Heart left ventricle (tissue), 13 donors: Measurements from ENCODE around the gene TNFRSF14.

Source experiments
- CTCF ChIP-seq, 12 donors: fragments of 200-600 bp; sonication (generic) in 4 of 12; IDR thresholded peaks; one replicate each; pipeline versions ENCODE4 v1.5.0 to v1.8.0; 2018 to 2022; ENCODE audit warnings: antibody characterized with exemption in 12 of 12, mild to moderate bottlenecking in 5 of 12
- POLR2A ChIP-seq, 2 donors: fragments of 450-650 bp; IDR thresholded peaks; one replicate each; pipeline ENCODE4 v1.6.1; 2017; ENCODE audit warnings: antibody characterized with exemption in 2 of 2, mild to moderate bottlenecking in 2 of 2, moderate library complexity in 2 of 2
- donor health status: ischemic (EF 13 %, LVEDD 7.1; RV severe dilation, severe dysfunction).
- donor health status: DM: no; HTN: yes; CAD: no.
- donor health status: DM: no; HTN: no; CAD: no.
- donor health status: ischemic (EF 25% LVEDD 6.9; RV normal size, moderate dysfunction).
- donor health status: ischemic (EF 25% LVEDD 5.7; RV mildly dilated, moderate dysfunction).
- donor health status: ischemic (EF 35%, LVEDD 5.7; RV mildly dilated, moderate dysfunction).
- donor health status: nonischemic (EF 11% LVEDD 7.7; RV severe dilation, severe dysfunction).
- donor health status: DM: yes; HTN: yes; CAD: no.
- donor health status: PGD.
- donor health status: ischemic (EF 29% LVEDD 5.4; RV normal size, mild dysfunction).
- donor health status: nonischemic (EF 23%, LVEDD 6.1; RV moderate dilation, normal function).

GRCh38 chr1:2557482-2558400, 1.6 kb downstream of the TNFRSF14 start:
- TF ChIP-seq CTCF (IDR thresholded peaks at IDR 0.05) = no peak
- no peak for TF ChIP-seq POLR2A (IDR thresholded peaks at IDR 0.05)
